IMR-90 (cell line): ENCODE data around the gene ACAN. TPM values are rescaled to one million over a fixed set of nuclear protein-coding genes. Genes with fewer than 3 reads are reported as not detected.

Experiments
- ATAC-seq: fragments of 200-7000 bp; cut with Tn5 transposase; 2 replicates; pipeline ENCODE4 v1.9.1; 2020; ENCODE audit warnings: low read depth, mild to moderate bottlenecking, moderate library complexity
- BruUV-seq: library from RNA; stranded (reverse); fragments of 400-500 nt; replicated peaks from 2 replicates; lab custom pipeline; 2021; lab: Mats Ljungman, UMichigan
- CTCF ChIA-PET: fragments of 300-600 bp; formaldehyde crosslinking; extraction: SDS; loops from one replicate; lab custom pipeline; 2021; ENCODE audit warnings: antibody characterized with exemption; lab: Yijun Ruan, JAX
- POLR2A ChIA-PET: fragments of 300-600 bp; sonication (Branson Sonifier 250); formaldehyde crosslinking; loops from one replicate; lab custom pipeline; 2022; ENCODE audit warnings: antibody characterized with exemption; ENCODE audit not compliant: unreplicated experiment; lab: Charles Lee
- DNase-seq: peaks from one replicate; pipeline ENCODE4 v3.0.0; 2013
- H2AFZ ChIP-seq: replicated peaks from 2 replicates; pipeline ENCODE3; 2013; ENCODE audit warnings: low read length, mild to moderate bottlenecking; ENCODE audit not compliant: poor library complexity
- H2AK5ac ChIP-seq: 2 replicates; pipeline ENCODE4 v1.6.1; 2013; ENCODE audit warnings: low read depth, low read length, inconsistent platforms
- H2AK9ac ChIP-seq: replicated peaks from 2 replicates; pipeline ENCODE3; 2013; ENCODE audit warnings: mild to moderate bottlenecking, low read depth, low read length, moderate library complexity; ENCODE audit not compliant: poor library complexity
- H2BK120ac ChIP-seq: 2 replicates; pipeline ENCODE4 v1.6.1; 2013; ENCODE audit warnings: low read depth, low read length, inconsistent platforms
- H2BK15ac ChIP-seq: 3 replicates; pipeline ENCODE4 v1.6.1; 2013; ENCODE audit warnings: low read depth, low read length, inconsistent platforms
- H2BK20ac ChIP-seq: 2 replicates; pipeline ENCODE4 v1.6.1; 2013; ENCODE audit warnings: low read depth, mild to moderate bottlenecking, inconsistent platforms, low read length, moderate library complexity
- H2BK5ac ChIP-seq: 2 replicates; pipeline ENCODE4 v1.6.1; 2013; ENCODE audit warnings: mild to moderate bottlenecking, low read depth, low read length, inconsistent platforms; ENCODE audit not compliant: poor library complexity, severe bottlenecking
- H3K14ac ChIP-seq: replicated peaks from 2 replicates; pipeline ENCODE4 v1.6.1; 2013; ENCODE audit warnings: low read depth, low read length, inconsistent platforms
- H3K18ac ChIP-seq: 2 replicates; pipeline ENCODE4 v1.6.1; 2013; ENCODE audit warnings: low read depth, low read length, control low read depth
- H3K23ac ChIP-seq: 2 replicates; pipeline ENCODE4 v1.6.1; 2013; ENCODE audit warnings: low read depth, low read length, inconsistent platforms
- H3K27ac ChIP-seq: 2 replicates; pipeline ENCODE4 v1.5.1; 2013; ENCODE audit warnings: mild to moderate bottlenecking, control low read depth, low read length; ENCODE audit not compliant: insufficient read depth
- H3K27me3 ChIP-seq: 2 replicates; pipeline ENCODE4 v1.6.1; 2013; ENCODE audit warnings: low read length; ENCODE audit not compliant: control insufficient read depth, insufficient read depth
- H3K36me3 ChIP-seq: 2 replicates; pipeline ENCODE4 v1.6.1; 2013; ENCODE audit warnings: low read length, mixed read lengths; ENCODE audit not compliant: control insufficient read depth, insufficient read depth
- H3K4ac ChIP-seq: 2 replicates; pipeline ENCODE4 v1.6.1; 2013; ENCODE audit warnings: low read depth, low read length, inconsistent platforms
- H3K4me1 ChIP-seq: 2 replicates; pipeline ENCODE4 v1.6.1; 2013; ENCODE audit warnings: low read length, mixed read lengths; ENCODE audit not compliant: control insufficient read depth, insufficient read depth
- H3K4me2 ChIP-seq: 2 replicates; pipeline ENCODE4 v1.6.1; 2013; ENCODE audit warnings: low read depth, mild to moderate bottlenecking, control low read depth, low read length, moderate library complexity
- H3K4me3 ChIP-seq: 2 replicates; pipeline ENCODE4 v1.5.1; 2013; ENCODE audit warnings: low read depth, mild to moderate bottlenecking, control low read depth, low read length, moderate library complexity; ENCODE audit not compliant: insufficient read depth
- H3K56ac ChIP-seq: 2 replicates; pipeline ENCODE4 v1.6.1; 2013; ENCODE audit warnings: low read length, inconsistent platforms; ENCODE audit not compliant: insufficient read depth; ENCODE audit errors: extremely low read depth
- H3K79me1 ChIP-seq, 2 experiments: 2 replicates each; pipeline ENCODE4 v1.6.1; 2013; ENCODE audit warnings: low read length in 2 of 2, inconsistent platforms in 1 of 2, low read depth in 1 of 2
- H3K9ac ChIP-seq: 2 replicates; pipeline ENCODE4 v1.6.1; 2013; ENCODE audit warnings: low read depth, low read length, control low read depth
- H3K9me1 ChIP-seq: 2 replicates; pipeline ENCODE4 v1.6.1; 2013; ENCODE audit warnings: low read length, inconsistent platforms; ENCODE audit not compliant: insufficient read depth
- H3K9me3 ChIP-seq: 2 replicates; pipeline ENCODE4 v1.6.1; 2013; ENCODE audit warnings: low read length; ENCODE audit not compliant: control insufficient read depth, insufficient read depth
- H4K20me1 ChIP-seq: 2 replicates; pipeline ENCODE4 v1.6.1; 2013; ENCODE audit warnings: low read length, inconsistent platforms; ENCODE audit not compliant: insufficient read depth
- H4K5ac ChIP-seq: 2 replicates; pipeline ENCODE4 v1.6.1; 2013; ENCODE audit warnings: mild to moderate bottlenecking, low read depth, low read length, control low read depth
- H4K8ac ChIP-seq, 2 experiments: 2 replicates each; pipeline ENCODE4 v1.6.1; 2013; ENCODE audit warnings: low read depth in 2 of 2, low read length in 2 of 2, control low read depth in 1 of 2, inconsistent platforms in 1 of 2
- H4K91ac ChIP-seq: 2 replicates; pipeline ENCODE4 v1.6.1; 2013; ENCODE audit warnings: low read depth, low read length, inconsistent platforms; ENCODE audit not compliant: insufficient read depth
- CEBPB ChIP-seq: IDR thresholded peaks from 2 replicates; pipeline ENCODE4 v1.6.1; 2012; ENCODE audit warnings: low read depth, low read length, improper control_type of control experiment
- CTCF ChIP-seq: conservative IDR thresholded peaks from 2 replicates; pipeline ENCODE4 v1.5.1; 2012; ENCODE audit warnings: mild to moderate bottlenecking, low read depth, low read length, improper control_type of control experiment
- FOS ChIP-seq: fragments of 150-350 bp; IDR thresholded peaks from 2 replicates; pipeline ENCODE4 v1.6.1; 2016; ENCODE audit warnings: low read depth, low read length
- RAD21 ChIP-seq: IDR thresholded peaks from 2 replicates; pipeline ENCODE4 v1.6.1; 2012; ENCODE audit warnings: low read length, improper control_type of control experiment
- whole genome bisulfite sequencing, 2 experiments: methylation state at CpG; one replicate each; pipeline versions ENCODE4 v1.1.5 to v1.1.7; 2013; ENCODE audit warnings: missing lambda C conversion rate in 2 of 2; ENCODE audit not compliant: insufficient read length in 1 of 2; ENCODE audit errors: extremely low coverage in 2 of 2; 5-methylcytosine and 5-hydroxymethylcytosine counted together
- dilution Hi-C: fragments of 300-500 bp; cut with HindIII; formaldehyde crosslinking; loops from one replicate; pipeline ENCODE4 v1.14.3; 2018; ENCODE audit warnings: low sequenced_read_pairs; ENCODE audit not compliant: unreplicated experiment
- in situ Hi-C: fragments of 300-500 bp; cut with MboI; formaldehyde crosslinking; loops from 3 replicates; pipeline ENCODE4 v1.14.3; 2019; ENCODE audit warnings: low sequenced_read_pairs, inconsistent platforms, mixed read lengths
- intact Hi-C: fragments of 100-400 bp; cut with micrococcal nuclease; formaldehyde crosslinking; loops from 2 replicates; pipeline ENCODE4 v1.10.0; 2022
- polyA plus RNA-seq, 3 experiments: library from polyadenylated mRNA; depleted of rRNA; stranded (reverse); fragments of >200 nt; gene quantifications; 2 replicates each; pipeline ENCODE4 v1.2.3, GENCODE V29; 2012; ENCODE audit warnings: low replicate concordance in 1 of 3
- total RNA-seq: library from RNA; depleted of rRNA; stranded (reverse); fragments of >200 nt; gene quantifications from 2 replicates; pipeline ENCODE4 v1.2.3, GENCODE V29; 2012

Gene ACAN
- total and polyA plus RNA-seq, 2 of the 4 experiments (the other 2 are of a cell fraction): 0.54 to 0.96 TPM

GRCh38 chr15:88782465-88782864 is 20.8 kb upstream of the ACAN start:
- H3K4me1 ChIP-seq: no peaks in the 10 kb centered on the region
- H3K9ac ChIP-seq: no peak overlapping the region
- H3K4me2 ChIP-seq: no peak overlapping the region
- TF ChIP-seq CEBPB: no peak
- no peak for TF ChIP-seq FOS
- TF ChIP-seq CTCF: no peak
- TF ChIP-seq RAD21: no peak
- no peaks in the 10 kb centered on the region for H3K36me3 ChIP-seq
- H4K20me1 ChIP-seq: no peaks in the 10 kb centered on the region
- no peak overlapping the region for H3K14ac ChIP-seq
- no peak overlapping the region for H3K27ac ChIP-seq
- no peak overlapping the region for H3K56ac ChIP-seq
- BruUV-seq: no TSS peak
- no peak overlapping the region for H2AK5ac ChIP-seq
- POLR2A ChIA-PET: no interaction called here
- no peak overlapping the region for H3K4me3 ChIP-seq
- WGBS, 2 experiments: no CpG with 5 or more reads among the region's 8 CpGs
- peaks cover 17% of the 10 kb centered on the region; the same call in 1 of the 2 replicates for H3K27me3 ChIP-seq
- dilution Hi-C loops: no loop called here
- no peak overlapping the region for H4K5ac ChIP-seq
- no peak overlapping the region for H4K8ac ChIP-seq
- in situ Hi-C loops: no loop called here
- H2AFZ ChIP-seq: no peak overlapping the region
- no peak overlapping the region for H2BK5ac ChIP-seq
- no peak overlapping the region for H3K4ac ChIP-seq
- no peak overlapping the region for H2BK20ac ChIP-seq
- H2BK15ac ChIP-seq: no peak overlapping the region
- no peaks in the 10 kb centered on the region for H3K79me1 ChIP-seq
- H3K9me3 ChIP-seq: peaks cover 2% of the 10 kb centered on the region
- no peak overlapping the region for H2BK120ac ChIP-seq
- CTCF ChIA-PET: no interaction called here
- DNase-seq (no peak), ATAC-seq (no peak)
- intact Hi-C loops: no loop called here
- no peaks in the 10 kb centered on the region for H3K9me1 ChIP-seq
- H4K91ac ChIP-seq: no peak overlapping the region
- no peak overlapping the region for H3K23ac ChIP-seq
- H2AK9ac ChIP-seq: no peak overlapping the region
- H3K18ac ChIP-seq: no peak overlapping the region
